ENCODE measurements around the gene SUPT3H. TPM values are rescaled to one million over a fixed set of nuclear protein-coding genes. Genes with fewer than 3 reads are reported as not detected.

The SUPT3H gene
- total RNA-seq, 1 donor from 2014 or later: 4.9 TPM

DNA sequence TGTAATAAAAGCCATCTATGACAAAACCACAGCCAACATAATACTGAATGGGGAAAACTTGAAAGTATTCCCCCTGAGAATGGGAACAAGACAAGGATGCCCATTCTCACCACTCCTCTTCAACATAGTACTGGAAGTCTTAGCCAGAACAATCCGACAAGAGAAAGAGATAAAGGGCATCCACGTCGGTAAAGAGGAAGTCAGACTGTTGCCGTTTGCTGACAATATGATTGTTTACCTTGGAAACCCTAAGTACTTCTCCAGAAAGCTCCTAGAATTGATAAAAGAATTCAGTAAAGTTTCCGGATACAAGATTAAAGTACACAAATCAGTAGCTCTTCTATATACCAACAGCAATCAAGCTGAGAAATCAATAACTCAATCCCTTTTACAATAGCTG is 63.6 kb downstream of the SUPT3H start:
- Histone ChIP-seq H3K27ac (no peak overlapping the region), H3K4me1 (no peaks in the 10 kb centered on the region), H3K36me3 (no peaks in the 10 kb centered on the region), H3K27me3 (no peaks in the 10 kb centered on the region), H3K4me3 (no peak overlapping the region), H3K9me3 (no peaks in the 10 kb centered on the region)
- ATAC-seq (no peak), DNase-seq (no peak)
- no peak for TF ChIP-seq CTCF (IDR thresholded peaks at IDR 0.05)
- intact Hi-C loops (cut with DNase I): no loop called here

- Histone ChIP-seq H3K9me3 (no peaks in the 10 kb centered on the region), H3K27ac (no peak overlapping the region), H3K36me3 (no peaks in the 10 kb centered on the region), H3K27me3 (no peaks in the 10 kb centered on the region), H3K4me3 (no peak overlapping the region), H3K4me1 (no peaks in the 10 kb centered on the region)
- DNase-seq (no peak), ATAC-seq (no peak)
- intact Hi-C loops (cut with DNase I): no loop called here
- TF ChIP-seq CTCF (IDR thresholded peaks at IDR 0.05): no peak
Measured at GRCh38 chr6:45310118-45310788, 67.5 kb downstream of the SUPT3H start.

DNA sequence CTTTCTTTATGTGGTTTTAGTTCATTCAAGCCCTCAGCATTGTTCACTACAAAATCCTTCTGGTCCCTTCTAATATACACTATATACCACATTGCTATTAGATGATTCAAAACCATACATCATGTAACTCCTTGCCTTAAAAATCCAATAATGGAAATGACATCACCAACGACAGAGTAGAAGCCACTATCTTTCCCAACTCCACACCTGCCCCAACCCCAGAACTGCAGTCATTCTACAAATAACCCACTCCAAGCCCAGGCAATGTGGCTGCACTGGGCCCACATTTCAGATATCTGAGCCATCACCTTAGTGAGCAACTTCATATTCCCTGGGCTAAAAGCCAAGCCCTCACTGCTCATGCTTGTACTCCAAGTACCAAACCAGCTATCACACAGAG is 72.2 kb downstream of the SUPT3H start:
- no peaks in the 10 kb centered on the region for H3K4me1 ChIP-seq
- no peaks in the 10 kb centered on the region for H3K36me3 ChIP-seq
- H3K4me3 ChIP-seq: no peak overlapping the region
- no peak overlapping the region for H3K27ac ChIP-seq
- no peaks in the 10 kb centered on the region for H3K9me3 ChIP-seq
- ATAC-seq (no peak), DNase-seq (no peak)
- intact Hi-C loops (cut with DNase I): no loop called here
- no peaks in the 10 kb centered on the region for H3K27me3 ChIP-seq
- TF ChIP-seq CTCF (IDR thresholded peaks at IDR 0.05): no peak

GRCh38 chr6:45302832-45303231 is 74.9 kb downstream of the SUPT3H start:
- Histone ChIP-seq H3K27me3 (no peaks in the 10 kb centered on the region), H3K9me3 (no peaks in the 10 kb centered on the region), H3K27ac (no peak overlapping the region), H3K4me3 (no peak overlapping the region), H3K4me1 (no peaks in the 10 kb centered on the region), H3K36me3 (no peaks in the 10 kb centered on the region)
- intact Hi-C loops (cut with DNase I): no loop called here
- TF ChIP-seq CTCF (IDR thresholded peaks at IDR 0.05): no peak
- ATAC-seq (no peak), DNase-seq (no peak)

- intact Hi-C loops (cut with DNase I): no loop called here
- no peak for ATAC-seq
Measured at GRCh38 chr6:45301348-45302142, 76.2 kb downstream of the SUPT3H start.

More at GRCh38 chr6:45301348-45302142, 76.2 kb downstream of the SUPT3H start:
- Histone ChIP-seq H3K4me3 (no peak overlapping the region), H3K27ac (no peak overlapping the region), H3K9me3 (no peaks in the 10 kb centered on the region), H3K4me1 (no peaks in the 10 kb centered on the region), H3K36me3 (no peaks in the 10 kb centered on the region), H3K27me3 (no peaks in the 10 kb centered on the region)
- no peak for TF ChIP-seq CTCF (IDR thresholded peaks at IDR 0.05)
- DNase-seq: no peak
